ENCODE results near the gene SYCN. TPM values are rescaled to one million over a fixed set of nuclear protein-coding genes. Genes with fewer than 3 reads are reported as not detected.

SYCN gene
- total and polyA plus RNA-seq, 2 of the 8 experiments (the other 6 are each of a cell fraction or from before 2014, with no cell fraction given), result not detected

Other genes starting within 250 kb of the SYCN start
- 14.5 and 15.3 TPM in 2 replicates for gene FBXO17, start 228.5 kb downstream of the SYCN start, total RNA-seq (2021; fragmentation: NEBNext Ultra II Directional; extraction: Animal tissue kit (Norgen Biotek cat#: 25700))
- 11.7 and 19.9 TPM in 2 replicates for gene FBXO17, start 228.5 kb downstream of the SYCN start, polyA plus RNA-seq (2011; rRNA removed)
- gene FBXO27, start 171.7 kb downstream of the SYCN start, total RNA-seq (2021; fragmentation: NEBNext Ultra II Directional; extraction: Animal tissue kit (Norgen Biotek cat#: 25700)), result 18.8 and 25.5 TPM in 2 replicates
- 10.9 and 16.8 TPM in 2 replicates for gene FBXO27, start 171.7 kb downstream of the SYCN start, polyA plus RNA-seq (2011; rRNA removed)
- gene ACP7, start 119.9 kb downstream of the SYCN start, total RNA-seq (2021; fragmentation: NEBNext Ultra II Directional; extraction: Animal tissue kit (Norgen Biotek cat#: 25700)), result 0.50 and 0.98 TPM in 2 replicates
- gene ACP7, start 119.9 kb downstream of the SYCN start, polyA plus RNA-seq (2011; rRNA removed), result 0.27 and 0.58 TPM in 2 replicates
- 64.4 and 67.6 TPM in 2 replicates for gene PAK4, start 78.5 kb downstream of the SYCN start, total RNA-seq (2021; fragmentation: NEBNext Ultra II Directional; extraction: Animal tissue kit (Norgen Biotek cat#: 25700))
- gene PAK4, start 78.5 kb downstream of the SYCN start, polyA plus RNA-seq (2011; rRNA removed), result 50.7 and 107 TPM in 2 replicates
- 2.8 and 3.2 TPM in 2 replicates for gene NCCRP1, start 7.3 kb downstream of the SYCN start, total RNA-seq (2021; fragmentation: NEBNext Ultra II Directional; extraction: Animal tissue kit (Norgen Biotek cat#: 25700))
- gene NCCRP1, start 7.3 kb downstream of the SYCN start, polyA plus RNA-seq (2011; rRNA removed), result 7.9 and 11.2 TPM in 2 replicates
- not detected in 2 replicates for gene IFNL3, start 40.7 kb upstream of the SYCN start, total RNA-seq (2021; fragmentation: NEBNext Ultra II Directional; extraction: Animal tissue kit (Norgen Biotek cat#: 25700))
- gene IFNL3, start 40.7 kb upstream of the SYCN start, polyA plus RNA-seq (2011; rRNA removed), result 0.11 TPM in 1 of 2 replicates, not detected in the other
- not detected in 2 replicates for gene IFNL4, start 44.6 kb upstream of the SYCN start, total RNA-seq (2021; fragmentation: NEBNext Ultra II Directional; extraction: Animal tissue kit (Norgen Biotek cat#: 25700))
- gene IFNL4, start 44.6 kb upstream of the SYCN start, polyA plus RNA-seq (2011; rRNA removed), result not detected in 2 replicates
- not detected in 2 replicates for gene IFNL2, start 64.1 kb upstream of the SYCN start, total RNA-seq (2021; fragmentation: NEBNext Ultra II Directional; extraction: Animal tissue kit (Norgen Biotek cat#: 25700))
- gene IFNL2, start 64.1 kb upstream of the SYCN start, polyA plus RNA-seq (2011; rRNA removed), result not detected in 2 replicates
- not detected in 2 replicates for gene IFNL1, start 92.1 kb upstream of the SYCN start, total RNA-seq (2021; fragmentation: NEBNext Ultra II Directional; extraction: Animal tissue kit (Norgen Biotek cat#: 25700))
- not detected in 2 replicates for gene IFNL1, start 92.1 kb upstream of the SYCN start, polyA plus RNA-seq (2011; rRNA removed)
- 6.6 and 7.5 TPM in 2 replicates for gene LRFN1, start 116.6 kb upstream of the SYCN start, total RNA-seq (2021; fragmentation: NEBNext Ultra II Directional; extraction: Animal tissue kit (Norgen Biotek cat#: 25700))
- gene LRFN1, start 116.6 kb upstream of the SYCN start, polyA plus RNA-seq (2011; rRNA removed), result 2.4 and 6.1 TPM in 2 replicates
- not detected in 2 replicates for gene GMFG, start 131.8 kb upstream of the SYCN start, total RNA-seq (2021; fragmentation: NEBNext Ultra II Directional; extraction: Animal tissue kit (Norgen Biotek cat#: 25700))
- 0.24 and 0.26 TPM in 2 replicates for gene GMFG, start 131.8 kb upstream of the SYCN start, polyA plus RNA-seq (2011; rRNA removed)
- gene SAMD4B, start 138.2 kb upstream of the SYCN start, total RNA-seq (2021; fragmentation: NEBNext Ultra II Directional; extraction: Animal tissue kit (Norgen Biotek cat#: 25700)), result 158 and 161 TPM in 2 replicates
- gene SAMD4B, start 138.2 kb upstream of the SYCN start, polyA plus RNA-seq (2011; rRNA removed), result 137 and 189 TPM in 2 replicates
- 31.4 and 33.1 TPM in 2 replicates for gene PAF1, start 186.8 kb upstream of the SYCN start, total RNA-seq (2021; fragmentation: NEBNext Ultra II Directional; extraction: Animal tissue kit (Norgen Biotek cat#: 25700))
- 58.6 and 67.8 TPM in 2 replicates for gene PAF1, start 186.8 kb upstream of the SYCN start, polyA plus RNA-seq (2011; rRNA removed)
- gene MED29, start 187.1 kb upstream of the SYCN start, total RNA-seq (2021; fragmentation: NEBNext Ultra II Directional; extraction: Animal tissue kit (Norgen Biotek cat#: 25700)), result 31.1 and 32.3 TPM in 2 replicates
- 52.5 and 71.4 TPM in 2 replicates for gene MED29, start 187.1 kb upstream of the SYCN start, polyA plus RNA-seq (2011; rRNA removed)
- 10.9 and 12.2 TPM in 2 replicates for gene ZFP36, start 202.6 kb upstream of the SYCN start, total RNA-seq (2021; fragmentation: NEBNext Ultra II Directional; extraction: Animal tissue kit (Norgen Biotek cat#: 25700))
- gene ZFP36, start 202.6 kb upstream of the SYCN start, polyA plus RNA-seq (2011; rRNA removed), result 4.0 and 7.3 TPM in 2 replicates
- 64.0 and 65.7 TPM in 2 replicates for gene PLEKHG2, start 208.4 kb upstream of the SYCN start, total RNA-seq (2021; fragmentation: NEBNext Ultra II Directional; extraction: Animal tissue kit (Norgen Biotek cat#: 25700))
- 16.9 and 21.8 TPM in 2 replicates for gene PLEKHG2, start 208.4 kb upstream of the SYCN start, polyA plus RNA-seq (2011; rRNA removed)
- 2,433 and 2,482 TPM in 2 replicates for gene RPS16, start 231.7 kb upstream of the SYCN start, total RNA-seq (2021; fragmentation: NEBNext Ultra II Directional; extraction: Animal tissue kit (Norgen Biotek cat#: 25700))
- 7,810 and 9,546 TPM in 2 replicates for gene RPS16, start 231.7 kb upstream of the SYCN start, polyA plus RNA-seq (2011; rRNA removed)
- 111 and 118 TPM in 2 replicates for gene SUPT5H, start 241.3 kb upstream of the SYCN start, total RNA-seq (2021; fragmentation: NEBNext Ultra II Directional; extraction: Animal tissue kit (Norgen Biotek cat#: 25700))
- 77.8 and 110 TPM in 2 replicates for gene SUPT5H, start 241.3 kb upstream of the SYCN start, polyA plus RNA-seq (2011; rRNA removed)

Data from H1 (cell line).